Suppressor macrophage treated with lipopolysaccharide for 1 hour (primary cell): ENCODE data around the gene UBAC1.
A peak's percentile ranks its signal among the peaks of the same experiment; 100 is the strongest.

Experiments used
- DNase-seq, 3 donors: peaks; one replicate each; pipeline ENCODE4 v3.0.0-alpha.2; 2020 to 2022

Gene UBAC1

GRCh38 chr9:135961277-135961715 is at the start of gene UBAC1:
UBAC1 (minus strand) TSS chr9:135961373; CDS start chr9:135961162, 211 bp downstream.
- peak; percentile 98 to 99 (median 99) for DNase-seq

GRCh38 chr9:136010615-136011361 is 49.6 kb upstream of the UBAC1 start:
- DNase-seq: no peak

- DNase-seq: no peak
Measured at GRCh38 chr9:136010176-136010575, 49.0 kb upstream of the UBAC1 start.

- no peak for DNase-seq
Measured at GRCh38 chr9:136009516-136009915, 48.3 kb upstream of the UBAC1 start.

- DNase-seq: no peak
Measured at GRCh38 chr9:136008693-136008997, 47.5 kb upstream of the UBAC1 start.

- DNase-seq: peak in 1 of 3 donors; percentile 24
Measured at GRCh38 chr9:136007934-136008692, 46.9 kb upstream of the UBAC1 start.

GRCh38 chr9:136007276-136007933 is 46.2 kb upstream of the UBAC1 start:
- no peak for DNase-seq

- no peak for DNase-seq
Measured at GRCh38 chr9:136006169-136006568, 45.0 kb upstream of the UBAC1 start.

- DNase-seq: no peak
Measured at GRCh38 chr9:136004712-136005111, 43.5 kb upstream of the UBAC1 start.

GRCh38 chr9:136004219-136004618 is 43.0 kb upstream of the UBAC1 start:
- DNase-seq: no peak

- DNase-seq: no peak
Measured at GRCh38 chr9:136003411-136004218, 42.4 kb upstream of the UBAC1 start.

GRCh38 chr9:136002881-136003280 is 41.7 kb upstream of the UBAC1 start:
- DNase-seq: no peak

- no peak for DNase-seq
Measured at GRCh38 chr9:136002215-136002614, 41.0 kb upstream of the UBAC1 start.

GRCh38 chr9:136001231-136001630 is 40.1 kb upstream of the UBAC1 start:
- no peak for DNase-seq

GRCh38 chr9:135998410-135999071 is 37.4 kb upstream of the UBAC1 start:
- DNase-seq: no peak

- no peak for DNase-seq
Measured at GRCh38 chr9:135998016-135998380, 36.8 kb upstream of the UBAC1 start.

- DNase-seq: peak in 1 of 3 donors; percentile 43
Measured at GRCh38 chr9:135997090-135998015, 36.2 kb upstream of the UBAC1 start.

GRCh38 chr9:135995816-135996215 is 34.6 kb upstream of the UBAC1 start:
- no peak for DNase-seq

GRCh38 chr9:135994501-135995192 is 33.5 kb upstream of the UBAC1 start:
- peak; percentile 48 to 65 (median 58) for DNase-seq

- DNase-seq: no peak
Measured at GRCh38 chr9:135993765-135994500, 32.8 kb upstream of the UBAC1 start.
